ENCODE results near the gene GABBR2.

GABBR2 gene

DNA sequence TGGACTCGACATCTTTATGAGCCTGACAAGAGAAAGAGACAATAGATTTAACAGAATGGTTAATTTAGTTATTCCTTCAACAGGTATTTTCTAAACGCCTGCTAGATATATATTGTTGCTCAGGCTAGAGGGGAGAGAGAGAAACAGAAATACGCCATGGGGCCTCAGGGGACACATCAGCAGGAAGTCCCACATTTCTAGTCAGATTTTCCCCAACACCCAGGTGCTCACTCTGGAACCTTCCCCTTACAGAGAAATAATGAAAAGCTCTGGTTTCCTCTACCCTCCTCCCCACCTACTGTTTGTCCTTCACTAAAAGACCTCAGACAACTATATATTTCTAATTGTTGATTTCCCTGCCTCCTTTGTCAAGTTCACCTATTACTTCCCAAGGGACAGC is 323.0 kb downstream of the GABBR2 start:
- no peak for DNase-seq

DNA sequence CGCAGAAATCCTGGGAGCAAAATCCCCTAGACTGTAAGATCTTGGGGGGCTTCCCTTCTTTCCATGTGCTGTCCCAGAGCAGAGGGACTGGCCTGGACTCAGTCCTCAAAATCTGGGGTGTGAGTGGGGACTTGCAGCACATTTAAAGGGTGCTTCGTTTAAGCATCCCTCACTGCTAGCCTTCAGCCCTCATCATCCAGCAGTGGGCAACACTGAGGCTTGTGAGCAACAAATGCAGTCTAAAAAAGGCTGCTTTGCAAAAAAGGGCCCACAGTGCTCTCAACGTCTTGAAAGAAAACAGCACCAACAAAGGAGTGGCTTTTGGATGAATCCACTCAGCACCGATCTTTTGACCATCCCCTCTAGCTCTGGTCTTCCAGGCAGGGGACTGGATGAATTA is 325.0 kb downstream of the GABBR2 start:
- no peak for DNase-seq

- no peak for DNase-seq
Measured at GRCh38 chr9:98381311-98382103, 327.2 kb downstream of the GABBR2 start.

DNA sequence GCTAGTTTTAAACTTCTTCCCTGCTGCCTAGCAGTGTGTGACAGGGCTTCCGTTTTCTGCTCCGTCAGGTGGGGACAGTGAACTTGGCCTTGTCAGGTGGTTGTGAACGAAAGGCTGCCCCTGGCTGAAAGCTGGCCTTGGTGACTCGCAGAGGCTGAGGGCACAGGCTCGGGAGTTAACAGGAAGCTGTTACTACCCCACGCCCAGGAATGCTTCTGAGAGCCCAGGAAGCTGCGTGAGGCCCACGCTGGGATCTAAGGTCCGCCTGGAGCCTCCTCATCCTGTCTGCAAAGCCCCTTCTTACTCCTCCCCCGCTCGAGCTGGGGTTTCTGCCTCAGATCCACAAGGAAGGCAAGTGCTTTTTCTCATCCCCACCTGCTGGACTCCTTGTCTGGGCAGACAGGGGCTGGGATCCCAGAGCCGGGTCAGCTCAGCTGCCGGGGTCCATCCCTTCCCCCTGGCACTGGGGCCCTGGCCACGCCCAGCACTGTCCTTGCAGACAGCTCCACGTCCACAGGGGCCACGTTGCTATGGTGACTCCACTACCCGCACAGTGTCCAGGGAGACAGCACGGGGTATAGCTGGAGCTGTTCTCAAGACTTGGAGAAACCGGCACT is 328.6 kb downstream of the GABBR2 start:
- no peak for DNase-seq

DNA sequence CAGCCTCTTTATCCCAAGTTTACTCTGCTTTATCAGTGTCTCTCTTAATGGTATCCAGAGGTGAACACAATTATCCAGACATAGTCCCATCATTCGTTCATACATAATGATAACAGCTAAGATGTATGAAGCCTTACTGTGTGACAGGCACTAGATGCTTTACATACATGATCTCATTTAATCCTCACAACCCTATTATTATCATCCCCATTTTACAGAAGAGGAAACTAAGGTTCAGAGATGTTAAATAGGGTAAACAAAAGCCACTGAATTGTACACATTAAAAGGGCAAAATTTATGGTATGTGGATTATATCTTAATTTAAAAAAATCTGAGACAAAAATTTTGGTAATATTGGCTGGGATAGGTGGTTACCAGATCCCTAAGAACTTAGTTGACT is 329.2 kb downstream of the GABBR2 start:
- no peak for DNase-seq

GRCh38 chr9:98378794-98379193 is 329.9 kb downstream of the GABBR2 start:
- DNase-seq = no peak

GRCh38 chr9:98378206-98378780 is 330.4 kb downstream of the GABBR2 start:
- no peak for DNase-seq

- DNase-seq = no peak
Measured at GRCh38 chr9:98375138-98375726, 333.5 kb downstream of the GABBR2 start.

DNA sequence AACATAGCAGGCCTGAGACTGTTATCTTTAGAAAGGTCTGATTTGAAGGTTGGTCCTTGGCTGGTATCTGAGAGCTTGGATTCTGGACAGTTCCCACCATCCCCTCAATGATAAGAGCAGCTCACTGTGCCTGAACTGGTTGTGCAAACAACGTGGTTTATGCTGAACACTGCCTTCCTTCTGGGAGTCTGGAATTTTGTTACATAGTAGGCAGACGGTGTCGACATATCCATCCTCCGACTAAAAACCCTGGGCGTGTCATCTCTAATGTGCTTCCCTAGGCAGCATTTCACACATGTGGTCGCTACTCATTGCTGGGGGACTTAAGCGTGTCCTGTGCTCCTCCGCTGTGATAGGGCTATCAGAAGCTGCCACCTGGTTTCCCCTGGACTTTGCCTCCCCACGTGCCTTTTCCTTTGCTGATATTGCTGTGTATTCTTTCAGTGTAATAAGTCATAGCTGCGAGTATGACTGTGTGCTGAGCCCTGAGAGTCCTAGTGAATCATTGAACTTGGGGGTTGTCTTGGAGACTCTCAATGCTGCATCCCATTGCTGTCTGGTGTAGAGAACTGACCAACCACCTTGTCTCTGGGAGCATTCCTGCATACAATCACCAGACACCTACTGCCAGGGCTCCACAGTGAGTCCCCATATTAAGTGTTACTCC is 334.2 kb downstream of the GABBR2 start:
- no peak for DNase-seq

DNA sequence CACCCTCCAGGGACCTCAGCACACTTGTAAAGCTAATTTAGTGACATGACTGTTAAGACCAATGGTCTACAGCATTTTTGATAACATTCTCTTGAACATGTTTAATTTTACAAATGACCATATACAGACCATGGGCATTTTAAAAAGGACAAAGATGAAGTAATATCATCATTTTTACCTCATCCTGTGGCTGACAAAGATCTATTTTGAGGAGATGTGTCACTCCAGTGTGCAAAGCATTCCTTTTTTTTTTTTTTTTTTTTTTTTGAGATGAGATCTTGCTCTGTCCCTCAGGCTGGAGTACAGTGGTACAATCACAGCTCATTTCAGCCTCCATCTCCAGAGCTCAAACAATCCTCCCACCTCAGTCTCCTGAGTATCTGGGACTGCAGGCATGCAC is 335.1 kb downstream of the GABBR2 start:
- no peak for DNase-seq

DNA sequence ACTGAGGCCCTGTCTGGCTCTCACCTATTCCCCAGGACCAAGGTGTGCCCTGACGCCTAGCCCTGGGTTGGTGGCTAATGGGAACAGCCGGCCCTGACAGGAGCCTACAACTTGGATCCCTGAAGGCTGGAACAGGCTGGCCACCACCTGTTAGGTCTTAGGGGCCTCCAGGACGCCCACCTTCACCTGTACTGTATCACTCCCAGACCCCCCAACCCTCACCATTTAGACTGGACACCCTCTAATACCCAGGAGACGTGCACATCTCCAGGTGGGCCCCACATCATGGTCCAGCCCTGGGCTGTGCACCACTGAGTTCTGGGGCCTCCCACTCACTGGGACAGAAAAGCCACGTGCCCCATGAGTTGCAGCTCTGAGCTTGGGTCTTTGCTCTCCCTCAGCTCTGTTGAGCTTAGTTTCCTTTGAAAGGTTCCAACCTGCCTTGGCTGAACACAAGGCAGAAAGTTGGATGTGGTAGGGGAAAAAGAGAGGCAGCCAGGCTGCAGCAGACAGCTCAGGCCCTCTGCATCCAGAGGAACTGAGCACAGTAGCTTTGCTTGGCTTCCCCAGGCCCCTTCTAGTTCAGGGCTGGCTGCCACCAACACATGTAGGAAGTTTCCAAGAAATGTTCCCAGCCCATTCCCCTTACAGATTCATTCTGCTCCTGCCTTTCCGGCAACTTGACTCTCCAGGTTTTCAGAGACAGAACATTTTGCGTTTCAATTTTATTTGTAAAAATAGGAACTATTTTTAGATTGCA is 336.5 kb downstream of the GABBR2 start:
- no peak for DNase-seq

DNA sequence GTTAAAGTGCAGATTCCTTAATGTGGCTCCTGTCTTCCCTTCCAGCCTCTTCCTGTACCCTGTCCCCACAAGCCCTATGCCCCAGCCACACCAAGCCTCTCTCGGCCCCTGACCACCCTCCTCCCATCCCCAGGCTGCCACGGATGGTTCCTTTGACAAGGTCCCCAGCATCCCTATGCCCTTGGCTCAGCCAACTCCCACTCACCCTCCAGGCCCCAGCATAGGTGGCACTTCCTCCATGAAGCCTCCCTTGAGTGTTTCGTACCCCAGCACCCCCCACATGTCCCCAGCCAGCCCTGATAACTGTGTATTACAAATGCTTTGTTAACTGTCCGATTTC is 337.8 kb downstream of the GABBR2 start:
- DNase-seq = no peak

DNA sequence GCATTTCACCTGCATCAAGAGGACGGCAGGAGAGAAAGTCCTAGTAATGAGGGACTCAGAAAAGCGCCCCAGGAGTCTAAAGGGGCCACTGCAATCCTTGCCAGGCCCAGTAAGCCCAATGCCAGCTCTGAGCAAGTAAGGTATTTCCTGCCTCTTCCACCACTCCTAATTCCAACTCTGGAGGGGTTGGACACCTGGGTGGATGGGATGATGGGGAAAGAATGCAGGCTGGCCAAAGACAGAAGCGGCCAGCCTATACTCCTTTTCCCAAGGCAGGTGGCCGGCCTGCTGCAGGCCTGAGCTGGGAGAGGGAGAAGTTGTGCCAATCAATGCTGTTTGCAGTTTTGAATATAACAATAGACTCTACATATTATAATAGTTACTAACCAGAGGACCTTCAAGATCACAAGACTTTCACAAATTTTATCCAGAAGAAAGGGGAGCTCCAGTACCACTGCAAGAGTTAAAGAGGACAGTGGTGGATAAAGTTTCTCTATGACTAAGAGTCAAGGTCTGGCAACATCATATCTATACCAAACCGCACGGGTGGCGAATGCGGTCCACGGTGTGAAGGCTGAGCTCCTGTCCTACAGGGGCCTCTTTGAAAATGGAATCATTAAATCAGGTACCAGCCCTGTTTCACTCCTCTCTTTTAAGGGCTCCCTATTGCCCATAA is 338.3 kb downstream of the GABBR2 start:
- DNase-seq = no peak

GRCh38 chr9:98369896-98370295 is 338.8 kb downstream of the GABBR2 start:
- DNase-seq = no peak

DNA sequence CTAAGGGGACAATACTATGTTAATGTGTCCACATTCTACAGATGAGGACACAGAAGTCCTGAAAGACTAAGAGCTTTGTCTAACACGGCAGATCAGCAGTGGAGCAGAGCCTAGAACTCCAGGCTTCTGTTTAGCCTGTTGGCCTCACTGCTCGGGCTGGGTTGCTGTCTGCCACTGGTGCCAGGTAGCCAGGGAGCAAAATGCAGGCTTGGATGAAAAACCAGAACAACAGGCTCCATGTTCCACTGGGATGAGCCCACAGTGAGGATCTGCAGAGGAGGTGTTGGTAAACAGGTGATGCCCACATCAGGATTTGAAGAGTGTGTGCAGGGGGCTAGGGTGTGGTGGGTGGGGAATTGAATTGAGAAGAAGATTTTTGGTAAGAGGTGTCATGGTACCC is 339.3 kb downstream of the GABBR2 start:
- DNase-seq = no peak

DNA sequence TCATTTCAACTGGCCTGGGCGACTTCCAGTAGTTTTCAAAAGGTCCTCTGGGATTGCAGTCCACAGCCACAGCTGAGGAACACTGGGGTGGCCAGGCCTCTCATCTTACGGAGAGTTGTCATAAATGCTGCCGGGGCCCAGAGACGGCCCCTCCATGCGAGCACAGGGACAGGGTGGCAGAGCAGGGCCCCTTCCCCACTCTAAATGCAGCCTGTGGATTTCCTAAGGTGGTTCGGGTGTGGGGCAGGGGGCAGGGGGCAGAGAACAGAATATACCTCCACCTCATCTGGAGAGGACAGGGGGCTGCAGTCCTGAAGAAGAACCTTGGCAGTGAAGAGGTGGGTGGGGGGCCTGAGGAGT is 339.7 kb downstream of the GABBR2 start:
- no peak for DNase-seq

DNA sequence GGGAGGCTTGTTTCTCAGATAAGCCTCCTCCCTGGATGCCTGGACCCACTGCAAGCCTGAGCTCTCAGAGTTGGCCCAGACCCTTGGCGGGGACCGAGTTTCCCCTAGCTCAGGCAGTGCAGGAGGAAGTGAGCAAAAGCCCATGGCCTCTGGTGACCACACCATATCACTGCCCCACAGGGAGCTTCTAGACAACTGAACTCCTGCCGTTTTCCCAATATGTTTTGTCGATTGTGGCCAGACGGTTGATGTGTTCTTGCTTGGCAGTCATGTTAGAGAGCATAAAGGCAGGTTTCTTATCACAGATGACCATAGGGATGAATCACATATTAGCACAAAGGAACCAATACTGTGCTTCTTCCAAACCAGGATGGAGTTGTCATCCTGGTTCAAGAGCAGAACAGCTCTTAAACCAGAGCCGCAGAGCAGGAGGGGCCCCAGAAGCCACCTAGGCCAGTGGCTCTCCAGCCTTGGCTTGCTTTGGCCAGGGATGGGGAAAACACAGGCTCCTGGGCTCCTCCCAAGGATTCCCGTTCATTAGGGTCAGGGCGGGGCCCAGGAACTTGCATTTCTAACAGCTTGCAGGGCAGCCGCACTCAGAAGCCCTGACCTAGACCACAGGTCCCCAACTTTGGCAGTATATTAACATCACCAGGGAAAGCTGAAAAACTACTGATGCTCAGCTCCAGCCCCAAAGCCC is 340.2 kb downstream of the GABBR2 start:
- no peak for DNase-seq

GRCh38 chr9:98367923-98368322 is 340.8 kb downstream of the GABBR2 start:
- DNase-seq = no peak

DNA sequence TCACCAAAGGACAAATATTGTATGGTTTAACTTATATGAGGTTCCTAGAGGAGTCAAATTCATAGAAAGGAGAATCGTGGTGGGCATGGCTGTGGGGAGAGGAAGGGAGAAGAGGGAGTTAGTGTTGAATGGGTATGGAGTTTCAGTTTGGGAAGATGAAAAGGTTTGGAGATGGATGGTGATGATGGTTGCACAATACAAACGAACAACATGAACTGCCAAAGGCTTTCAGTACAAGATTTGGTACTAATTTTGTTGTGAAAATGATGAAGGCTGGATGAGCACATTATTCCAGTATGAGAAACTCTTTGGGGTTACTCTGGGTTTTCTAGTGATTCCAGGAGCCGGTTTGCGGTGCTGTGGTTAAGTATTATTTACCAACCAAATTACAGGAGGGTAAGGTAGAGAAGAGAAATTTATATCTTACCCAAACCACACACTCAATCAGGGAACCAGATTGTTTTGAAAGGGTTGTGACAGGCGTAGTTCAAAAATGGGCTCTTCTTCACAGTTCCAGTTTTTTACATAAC is 341.3 kb downstream of the GABBR2 start:
- no peak for DNase-seq

DNA sequence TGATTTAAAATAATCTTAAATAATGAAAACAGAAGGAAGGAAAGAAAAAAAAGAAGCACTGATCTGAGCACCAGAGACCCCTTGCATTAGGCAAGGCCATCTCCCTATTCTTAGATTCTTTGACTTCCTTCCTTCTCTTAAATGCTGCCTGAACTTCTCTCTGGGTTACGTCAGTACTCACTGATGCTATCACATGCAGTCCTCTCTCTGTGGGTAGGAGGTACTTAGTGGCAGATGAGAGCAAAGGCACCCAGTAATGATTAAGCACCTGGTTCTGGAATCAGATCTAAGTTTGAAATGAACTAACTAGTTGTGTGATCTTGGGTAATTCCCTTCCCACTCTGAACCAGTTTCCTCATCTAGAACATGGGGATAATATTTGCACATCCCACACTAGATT is 343.0 kb downstream of the GABBR2 start:
- no peak for DNase-seq

DNA sequence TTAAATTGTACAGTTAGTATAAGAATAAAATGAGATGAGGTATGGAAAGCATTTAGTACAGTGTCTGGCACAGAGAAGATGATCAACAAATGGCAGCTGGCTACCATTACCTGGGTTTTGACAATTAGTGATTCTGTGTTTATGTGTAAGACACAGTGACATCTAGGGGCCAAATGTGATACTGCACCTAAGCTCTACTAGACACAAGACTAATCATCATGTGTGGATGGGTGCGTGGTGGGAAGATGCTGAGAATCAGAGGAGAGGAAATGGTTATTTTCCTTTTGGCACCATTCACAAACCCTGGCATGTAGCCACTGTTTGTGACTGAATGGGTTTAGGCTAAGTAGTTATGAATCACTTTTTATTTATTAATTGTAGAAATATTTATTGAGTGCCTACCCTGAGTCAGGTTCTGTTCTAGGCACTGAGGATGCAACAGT is 343.5 kb downstream of the GABBR2 start:
- no peak for DNase-seq

Data from CD4-positive, alpha-beta T cell treated with Interleukin-12 subunit alpha and Interleukin-12 subunit beta, for 1 hour (primary cell).